Measurements from ENCODE around the gene CFAP65.

- no peak for TF ChIP-seq CTCF (IDR thresholded peaks at IDR 0.05; ENCODE audit: low read depth, low read length)
- no peak for TF ChIP-seq EZH2phosphoT487 (IDR thresholded peaks at IDR 0.05; ENCODE audit: low read depth)
Observed at GRCh38 chr2:218993345-218994315, 47.7 kb downstream of the CFAP65 start, which contains the start of gene CRYBA2.

Measured in OCI-LY3 (cell line).